GM10847 (cell line): ENCODE results near the gene FPR1.

Experiments used
- POLR2A ChIP-seq: IDR thresholded peaks from 2 replicates; pipeline ENCODE4 v1.6.1; 2011; ENCODE audit not compliant: insufficient read length; ENCODE audit errors: extremely low read depth

Gene FPR1

DNA sequence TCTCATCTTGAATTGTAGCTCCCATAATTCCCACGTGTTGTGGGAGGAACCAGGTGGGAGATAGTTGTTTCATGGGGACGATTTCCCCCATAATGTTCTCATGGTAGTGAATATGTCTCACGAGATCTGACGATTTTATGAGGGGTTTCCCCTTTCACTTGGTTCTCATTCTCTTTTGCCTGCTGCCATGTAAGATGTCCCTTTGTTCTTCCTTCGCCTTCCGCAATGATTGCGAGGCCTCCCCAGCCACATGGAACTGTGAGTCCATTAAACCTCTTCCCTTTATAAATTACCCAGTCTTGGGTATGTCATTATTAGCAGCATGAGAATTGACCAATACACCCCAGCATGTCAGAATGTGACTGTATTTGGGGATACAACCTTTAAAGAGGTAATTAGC is 3.9 kb upstream of the FPR1 start:
- no peak for TF ChIP-seq POLR2A

DNA sequence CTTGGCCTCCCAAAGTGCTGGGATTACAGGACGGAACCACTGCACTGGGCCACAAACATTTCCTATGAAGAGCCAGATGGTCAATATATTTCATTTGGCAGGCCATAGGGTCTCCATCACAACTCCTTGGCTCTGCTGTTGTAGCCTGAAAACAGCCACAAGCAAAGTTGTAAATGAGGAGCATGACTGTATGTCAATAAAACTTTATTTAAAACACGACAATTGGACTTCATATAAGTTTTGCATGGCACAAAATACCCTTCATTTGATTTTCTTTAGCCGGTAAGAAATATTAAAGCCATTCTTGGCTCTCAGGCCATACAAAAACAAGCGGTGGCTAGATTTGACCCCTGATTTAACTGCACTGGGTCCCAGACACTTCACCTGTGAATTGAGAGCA is 3.1 kb upstream of the FPR1 start:
- no peak for TF ChIP-seq POLR2A

DNA sequence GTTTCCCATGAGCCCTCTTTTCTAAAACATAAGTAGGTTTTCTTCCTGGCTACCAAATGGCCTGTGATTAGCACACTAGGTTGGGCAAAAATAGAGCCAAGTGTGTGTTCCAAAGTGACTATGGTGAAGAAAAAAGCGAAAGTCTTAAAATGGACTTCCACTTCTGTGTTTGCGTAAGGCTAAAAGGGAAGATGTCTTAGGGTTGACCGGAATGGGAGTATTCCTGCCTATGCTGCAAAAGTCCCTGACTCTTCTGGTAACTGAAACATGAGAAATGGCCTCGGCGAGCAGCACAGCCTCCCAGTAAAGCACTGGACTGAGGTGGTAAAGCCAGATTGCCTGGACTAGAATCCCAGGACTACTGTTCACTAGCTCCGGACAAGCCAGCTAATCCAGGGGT is 2.4 kb upstream of the FPR1 start:
- TF ChIP-seq POLR2A, result no peak

DNA sequence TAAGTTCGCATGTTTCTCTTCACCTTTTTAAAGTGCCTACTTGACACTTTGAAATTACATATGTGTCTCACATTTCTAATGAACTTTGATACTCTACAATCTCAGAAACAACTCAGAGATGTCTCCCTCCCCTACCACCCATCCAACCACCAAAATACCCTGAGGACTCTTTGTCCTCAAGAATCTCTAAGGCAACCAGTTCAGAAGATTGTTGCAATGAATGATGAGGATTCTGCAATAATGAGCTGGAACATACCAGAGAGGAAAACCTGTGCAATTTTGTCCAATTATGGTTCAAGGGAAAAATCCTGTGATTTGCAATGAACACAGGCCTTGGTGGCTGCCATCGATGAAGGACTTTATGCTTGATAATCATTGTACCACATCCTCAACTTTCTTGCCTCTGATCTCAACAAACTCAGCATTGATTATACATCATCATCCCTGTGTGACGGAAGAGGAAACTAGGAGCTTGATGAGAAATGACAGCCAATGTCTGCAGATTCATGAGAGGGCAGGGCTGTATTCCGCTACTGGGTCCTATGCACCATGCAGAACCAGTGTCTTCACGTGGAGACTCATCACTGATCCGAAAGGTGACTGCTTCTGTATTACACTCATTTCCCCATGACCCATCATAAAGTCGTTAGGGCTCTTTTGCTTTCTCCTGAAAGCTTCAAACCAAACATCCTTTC is 1.1 kb downstream of the FPR1 start:
- TF ChIP-seq POLR2A, result no peak

DNA sequence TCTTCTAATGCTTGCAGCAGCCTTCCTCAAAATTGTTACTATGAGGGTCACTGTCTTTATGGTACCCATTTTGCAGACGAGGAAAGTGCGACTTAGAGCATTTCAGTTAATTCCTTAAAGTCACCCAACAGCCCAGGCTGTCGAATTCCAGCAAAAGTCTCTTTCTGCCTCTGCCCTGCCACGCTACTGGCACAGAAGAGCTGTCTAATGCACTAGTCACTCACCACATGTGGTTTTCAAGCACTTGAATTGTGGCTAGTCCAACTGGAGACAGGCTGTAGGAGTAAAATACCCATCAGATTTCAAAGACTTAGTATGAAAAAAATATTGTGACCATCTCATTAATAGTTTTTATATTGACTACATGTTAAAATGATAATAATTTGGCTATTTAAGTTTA is 1.7 kb downstream of the FPR1 start:
- no peak for TF ChIP-seq POLR2A

DNA sequence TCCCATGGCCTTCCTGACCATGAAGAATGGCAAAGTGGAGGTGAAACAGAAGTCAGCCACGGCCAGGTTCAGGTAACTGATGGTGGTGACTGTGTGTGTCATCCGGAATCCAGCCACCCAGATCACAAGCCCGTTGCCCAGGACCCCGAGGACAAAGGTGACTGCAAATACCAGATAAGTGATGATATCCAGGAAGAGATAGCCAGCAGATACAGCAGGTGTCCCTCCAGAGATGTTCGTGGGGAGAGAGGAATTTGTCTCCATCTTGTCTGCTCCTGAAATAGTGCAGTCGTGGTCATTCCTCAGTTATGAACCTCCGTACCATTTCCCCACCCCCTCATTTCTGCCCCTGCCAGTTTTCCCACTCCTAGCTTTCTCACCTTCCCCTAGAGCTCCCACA is 4.9 kb downstream of the FPR1 start:
- no peak for TF ChIP-seq POLR2A

DNA sequence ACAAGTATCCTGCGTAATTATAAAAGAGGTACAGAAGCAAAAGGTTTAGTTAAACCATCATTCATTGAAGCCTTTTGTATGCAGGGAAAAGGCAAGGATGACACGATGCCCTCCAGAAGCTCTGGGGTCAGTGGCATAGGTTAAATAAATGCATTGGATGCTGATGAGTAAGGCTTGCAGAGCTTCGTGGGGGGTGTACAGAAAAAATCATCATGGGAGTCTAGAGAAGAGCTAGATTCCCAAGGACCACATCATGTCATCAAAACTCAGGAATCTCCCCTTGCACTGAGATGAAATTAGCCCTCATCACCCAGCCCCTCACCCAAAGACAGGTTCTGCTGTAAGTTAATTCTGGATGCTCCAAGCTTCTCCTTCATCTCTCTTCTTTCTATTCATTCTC is 8.3 kb downstream of the FPR1 start:
- TF ChIP-seq POLR2A, result no peak

DNA sequence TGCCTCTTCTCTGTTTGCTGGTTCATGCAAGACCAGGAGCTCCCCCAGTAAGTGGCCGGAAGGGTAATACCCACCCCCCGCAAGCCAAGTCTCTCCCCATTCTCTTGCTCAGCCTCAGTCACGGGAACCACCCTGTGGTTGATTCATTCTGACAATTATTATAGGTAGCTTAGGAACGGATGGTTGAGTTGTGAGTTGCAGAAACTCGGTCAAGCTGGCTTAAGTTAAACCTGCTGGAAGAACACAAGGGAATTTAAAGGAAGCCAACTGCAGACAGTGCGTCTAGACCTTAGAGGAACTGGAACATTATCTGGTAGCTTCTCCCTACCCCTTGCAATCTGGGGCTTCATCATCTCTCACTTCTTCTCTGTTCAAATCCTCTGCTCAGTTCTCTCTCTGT is 8.9 kb downstream of the FPR1 start:
- no peak for TF ChIP-seq POLR2A

DNA sequence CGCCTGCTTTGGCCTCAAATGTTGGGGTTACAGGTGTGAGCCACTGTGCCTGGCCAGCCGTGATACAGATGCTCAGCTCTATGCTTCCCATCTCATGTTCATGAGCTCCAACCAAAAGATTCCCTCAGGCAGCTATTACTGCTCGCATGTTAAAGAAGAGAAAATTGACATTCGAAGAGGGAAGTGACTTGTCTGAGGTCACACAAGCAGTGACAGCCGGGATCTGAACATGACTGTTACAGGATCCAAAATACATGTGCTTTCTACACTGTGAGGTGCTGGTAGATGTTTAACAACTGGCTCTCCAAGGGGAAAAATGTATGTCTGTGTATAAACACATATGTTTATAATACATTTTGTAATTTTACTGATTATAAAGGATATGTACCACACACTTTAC is 11.3 kb downstream of the FPR1 start:
- no peak for TF ChIP-seq POLR2A

DNA sequence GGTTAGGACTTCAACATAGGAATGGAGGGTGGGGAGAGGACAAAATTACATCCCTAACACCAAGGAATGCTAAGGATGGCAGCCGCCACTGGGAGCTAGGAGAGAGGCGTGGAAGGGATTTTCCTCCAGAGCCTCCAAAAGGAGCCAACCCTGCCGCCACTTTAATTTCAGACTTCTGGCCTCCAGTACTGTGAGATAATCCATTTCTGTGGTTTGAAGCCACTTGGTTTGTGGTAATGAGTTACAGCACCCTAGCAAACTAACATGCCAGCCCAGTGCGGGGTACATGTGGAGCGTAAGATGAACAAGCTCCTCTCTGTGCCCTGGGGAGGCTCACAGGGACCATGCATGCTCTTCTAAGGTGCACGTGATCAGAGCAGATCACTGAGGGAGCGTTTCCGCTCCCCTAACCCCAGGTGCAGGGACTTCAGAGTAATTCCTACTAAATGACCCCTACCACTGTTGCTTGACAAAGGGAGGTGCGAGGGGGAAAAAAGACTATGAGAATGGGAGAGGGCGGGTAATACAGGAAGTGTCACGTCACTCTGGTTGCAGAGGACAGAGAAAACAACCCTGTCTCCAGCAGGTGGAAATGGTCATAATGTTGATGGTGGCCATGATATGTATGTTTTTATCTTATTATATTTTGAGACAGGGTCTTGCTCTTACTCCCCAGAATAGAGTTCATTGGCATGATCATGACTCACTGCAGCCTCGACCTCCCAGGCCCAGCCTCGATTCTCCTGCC is 12.0 kb downstream of the FPR1 start:
- TF ChIP-seq POLR2A, result no peak

DNA sequence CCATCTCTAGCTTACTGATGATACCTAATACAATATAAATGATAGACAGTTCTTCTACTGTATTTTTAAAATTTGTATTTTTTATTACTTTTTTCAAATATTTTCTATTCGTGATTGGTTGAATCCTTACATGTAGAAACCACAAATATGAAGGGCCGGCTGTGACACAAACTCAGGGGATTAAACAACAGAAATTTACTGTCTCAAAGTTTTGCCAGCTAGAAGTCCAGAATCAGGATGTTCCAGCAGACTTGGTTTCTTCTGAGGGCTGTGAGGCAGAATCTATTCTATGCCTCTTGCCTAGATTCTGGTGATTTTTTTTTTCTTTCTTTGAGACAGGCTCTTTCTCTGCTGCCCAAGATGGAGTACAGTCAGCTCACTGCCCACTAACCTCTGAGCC is 13.8 kb downstream of the FPR1 start:
- no peak for TF ChIP-seq POLR2A

DNA sequence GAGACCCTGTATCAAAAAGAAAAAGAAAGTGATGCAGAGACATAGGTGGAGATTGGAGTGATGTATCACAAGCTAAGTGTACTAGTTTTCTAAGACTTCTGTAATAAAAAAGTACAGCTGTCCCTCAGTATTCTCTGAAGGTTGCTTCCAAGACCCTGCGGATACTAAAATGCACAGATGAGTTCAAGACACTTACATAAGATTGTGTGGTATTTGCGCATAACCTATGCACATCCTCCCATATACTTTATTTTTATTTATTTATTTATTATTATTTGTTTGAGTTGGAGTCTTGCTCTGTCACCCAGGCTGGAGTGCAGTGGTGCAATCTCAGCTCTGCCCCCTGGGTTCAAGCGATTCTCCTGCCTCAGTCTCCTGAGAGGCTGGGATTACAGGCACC is 14.3 kb downstream of the FPR1 start:
- no peak for TF ChIP-seq POLR2A

DNA sequence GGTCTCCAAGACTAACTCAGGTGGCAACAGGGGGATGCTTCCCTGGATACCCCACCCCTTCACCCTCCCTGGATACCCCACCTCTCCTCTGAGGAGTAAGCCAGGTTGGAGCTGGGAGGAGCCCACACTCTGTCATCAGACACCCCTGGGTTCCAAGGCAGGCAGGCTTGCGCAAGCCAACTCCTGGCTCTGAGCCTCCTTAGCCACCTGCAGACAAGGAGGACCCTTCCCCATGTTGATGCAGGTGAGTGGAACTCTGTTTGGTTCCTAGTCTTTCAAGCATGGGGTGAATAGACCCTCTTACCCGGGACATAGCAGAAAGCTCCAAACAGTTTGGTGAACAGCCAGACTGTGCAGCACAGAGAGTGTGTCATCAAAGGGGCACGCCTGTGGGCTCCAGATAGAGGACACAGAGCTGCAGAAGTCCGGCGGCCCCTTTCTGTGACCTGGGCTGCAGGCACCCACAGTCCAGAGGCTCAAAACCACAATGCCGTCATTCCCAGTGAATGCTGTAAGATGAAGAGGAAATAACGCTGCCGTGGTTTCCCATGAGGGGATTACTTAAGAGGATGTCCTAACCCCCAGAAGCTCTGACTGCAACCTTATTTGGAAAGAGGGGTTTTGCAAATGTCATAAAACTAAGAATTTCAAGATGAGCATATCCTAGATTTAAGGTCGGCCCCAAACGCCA is 15.8 kb downstream of the FPR1 start:
- TF ChIP-seq POLR2A, result no peak

DNA sequence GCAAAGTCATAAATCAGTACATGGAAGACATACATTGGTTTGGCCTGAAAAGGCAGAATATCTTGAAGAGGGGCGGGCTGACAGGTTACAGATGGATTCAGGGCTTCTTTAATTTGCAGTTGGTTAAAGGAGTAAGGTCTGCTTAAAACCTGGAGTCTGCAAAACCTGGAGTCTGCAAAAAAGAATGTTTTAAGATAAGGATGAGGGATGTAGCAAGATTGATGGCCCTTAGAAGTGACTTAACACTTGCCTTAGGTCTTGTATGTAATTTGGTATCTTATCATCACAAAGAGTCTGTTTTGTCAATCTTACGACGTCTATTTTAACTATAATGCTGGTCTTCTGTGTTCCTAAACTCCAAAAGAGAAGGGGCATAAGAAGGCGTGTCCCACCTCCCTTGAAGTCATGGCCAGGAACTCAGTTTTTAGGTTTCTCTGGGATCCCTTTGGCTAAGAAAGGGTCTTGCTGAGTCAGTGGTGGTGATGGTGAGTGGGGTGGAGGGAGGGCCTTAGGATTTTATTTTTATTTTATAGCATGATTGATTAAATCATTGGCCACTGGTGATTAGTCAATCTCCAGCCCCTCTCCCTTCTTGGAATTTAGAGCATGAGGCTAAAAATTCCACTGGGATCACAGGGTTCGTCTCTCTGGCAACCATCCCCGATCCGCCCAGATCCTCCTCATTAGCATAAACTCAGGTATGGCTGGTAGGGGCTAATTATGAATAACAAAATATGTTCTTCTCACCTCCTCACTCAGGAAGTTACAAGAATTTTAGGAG is 17.7 kb downstream of the FPR1 start:
- no peak for TF ChIP-seq POLR2A

DNA sequence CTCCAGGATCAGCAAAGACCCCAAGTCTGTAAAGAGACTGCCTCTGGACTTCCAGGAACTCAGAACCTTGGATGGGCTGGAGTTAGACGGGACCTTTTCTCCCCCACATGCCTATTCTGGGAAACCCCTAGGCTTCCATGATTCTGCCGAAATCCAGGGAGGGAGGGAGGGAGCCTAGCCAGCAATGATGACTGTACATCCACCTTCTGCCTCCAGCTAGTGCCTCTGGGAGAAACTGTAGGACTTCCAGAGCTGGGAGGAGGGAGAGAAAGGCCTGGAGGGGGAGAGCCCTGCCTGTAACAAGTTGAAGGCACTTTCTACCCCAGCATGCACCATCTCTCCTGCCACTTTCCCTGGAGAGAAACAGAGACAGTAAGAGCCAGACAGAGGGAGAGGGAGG is 21.9 kb downstream of the FPR1 start:
- TF ChIP-seq POLR2A, result no peak
